Placental pericyte (primary cell): Measurements from ENCODE around the gene PTRH2. TPM values are rescaled to one million over a fixed set of nuclear protein-coding genes. Genes with fewer than 3 reads are reported as not detected.

ENCODE experiments used
- total RNA-seq: library from RNA; depleted of rRNA; stranded (reverse); fragments of >200 nt; gene quantifications from 2 replicates; pipeline ENCODE4 v1.2.3, GENCODE V29; 2012

The PTRH2 gene
- 22.2 and 23.6 TPM in 2 replicates for total RNA-seq

DNA sequence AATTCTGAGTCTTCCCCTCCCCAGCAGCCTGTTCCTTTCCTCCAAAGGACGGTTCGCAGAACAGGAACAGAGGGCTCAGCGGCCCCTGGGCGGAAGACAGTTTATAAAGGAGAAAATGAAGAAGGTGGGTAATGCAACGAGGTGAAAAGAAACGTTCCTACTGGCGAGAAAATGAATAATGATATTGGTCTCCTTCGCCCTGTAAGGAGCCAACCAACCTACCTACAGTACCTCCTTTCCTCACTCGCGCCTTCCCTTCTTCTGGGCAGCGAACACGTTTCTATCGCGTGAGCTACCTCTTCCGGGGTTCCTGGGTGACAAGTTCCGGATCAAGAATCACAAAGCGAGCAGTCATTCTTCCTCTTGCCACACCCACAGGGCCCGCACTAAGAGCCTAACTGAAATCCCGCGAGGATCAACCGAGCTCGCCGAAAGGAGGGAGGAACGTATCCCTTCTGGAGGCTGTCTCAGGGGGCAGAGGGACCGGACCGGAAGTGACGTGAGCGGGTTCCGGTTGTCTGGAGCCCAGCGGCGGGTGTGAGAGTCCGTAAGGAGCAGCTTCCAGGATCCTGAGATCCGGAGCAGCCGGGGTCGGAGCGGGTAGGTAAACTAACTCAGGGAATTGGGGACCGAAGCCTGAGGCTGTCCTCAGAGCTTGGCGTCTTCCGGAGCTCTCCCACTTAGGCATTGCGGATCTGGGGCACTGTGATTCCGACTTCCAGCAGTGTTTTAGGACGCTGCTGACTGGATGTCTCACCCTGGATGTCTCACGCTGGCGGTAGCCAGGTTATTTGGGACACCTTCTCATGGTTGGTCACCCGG is at the start of gene PTRH2, which contains the start of gene VMP1:
PTRH2 (minus strand) TSS at position 282 of the 822 bp plus-strand sequence. CDS start 9,452 bp downstream, outside the sequence.
VMP1 (plus strand) TSS at position 506 of the 822 bp plus-strand sequence. CDS start 23,793 bp downstream, outside the sequence.

Other genes with a start within 250 kb of the PTRH2 start
- 40.9 and 53.6 TPM in 2 replicates for gene DHX40, start 141.8 kb downstream of the PTRH2 start, total RNA-seq
- gene CLTC, start 87.5 kb downstream of the PTRH2 start, total RNA-seq = 546 and 701 TPM in 2 replicates
- gene VMP1, start 224 bp upstream of the PTRH2 start, total RNA-seq = 375 and 499 TPM in 2 replicates
- 1.8 and 5.7 TPM in 2 replicates for gene TUBD1, start 185.5 kb upstream of the PTRH2 start, total RNA-seq
- 25.2 and 31.1 TPM in 2 replicates for gene RPS6KB1, start 185.7 kb upstream of the PTRH2 start, total RNA-seq